GM12878 (cell line): Measurements from ENCODE around the gene MFSD8.

Experiments used
- ATF3 ChIP-seq: IDR thresholded peaks from 2 replicates; pipeline ENCODE4 v1.6.1; 2011; ENCODE audit warnings: low read depth, mild to moderate bottlenecking, low read length, moderate library complexity, borderline replicate concordance; ENCODE audit errors: extremely low read depth
- BHLHE40 ChIP-seq, 2 experiments: fragments of 450-650 bp in 1 of 2; IDR thresholded peaks; 2 replicates each; pipeline ENCODE4 v1.6.1; 2011 to 2017; ENCODE audit warnings: low read depth in 2 of 2, borderline replicate concordance in 1 of 2, improper control_type of control experiment in 1 of 2, low read length in 1 of 2, mild to moderate bottlenecking in 1 of 2
- BRCA1 ChIP-seq: IDR thresholded peaks from 2 replicates; pipeline ENCODE4 v1.6.1; 2011; ENCODE audit warnings: low read depth, low read length, improper control_type of control experiment
- CHD1 ChIP-seq: IDR thresholded peaks from 2 replicates; pipeline ENCODE4 v1.6.1; 2012; ENCODE audit warnings: low read depth, low read length, improper control_type of control experiment
- CTCF ChIP-seq, 3 experiments: IDR thresholded peaks in 2 of 3; conservative IDR thresholded peaks in 1 of 3; 2 replicates each; pipeline ENCODE4 v1.5.1; 2011; ENCODE audit warnings: low read depth in 3 of 3, low read length in 3 of 3, mild to moderate bottlenecking in 3 of 3, control low read depth in 2 of 3, moderate library complexity in 2 of 3, inconsistent platforms in 1 of 3, mixed read lengths in 1 of 3; ENCODE audit not compliant: control insufficient read depth in 2 of 3, insufficient read depth in 1 of 3; ENCODE audit errors: extremely low read depth in 1 of 3
- EZH2 ChIP-seq: IDR thresholded peaks from 2 replicates; pipeline ENCODE4 v1.6.1; 2012; ENCODE audit warnings: low read depth, mild to moderate bottlenecking, control low read depth, inconsistent platforms, low read length, borderline replicate concordance; ENCODE audit not compliant: control insufficient read depth
- GABPA ChIP-seq: IDR thresholded peaks from 2 replicates; pipeline ENCODE4 v1.6.1; 2014; ENCODE audit warnings: antibody characterized with exemption, low read depth, mild to moderate bottlenecking, inconsistent platforms
- HDAC2 ChIP-seq: fragments of 200-600 bp; sonication (generic); IDR thresholded peaks from 2 replicates; pipeline ENCODE4 v1.6.1; 2017
- JUND ChIP-seq: IDR thresholded peaks from 2 replicates; pipeline ENCODE4 v1.6.1; 2012; ENCODE audit warnings: low read depth, mild to moderate bottlenecking, low read length, improper control_type of control experiment, moderate library complexity
- MEF2B ChIP-seq: fragments of 450-650 bp; IDR thresholded peaks from 2 replicates; pipeline ENCODE4 v1.6.1; 2018; ENCODE audit warnings: mild to moderate bottlenecking, moderate library complexity; ENCODE audit not compliant: partially characterized antibody, poor library complexity, severe bottlenecking
- NRF1 ChIP-seq: conservative IDR thresholded peaks from 2 replicates; pipeline ENCODE4 v1.6.1; 2011; ENCODE audit warnings: mild to moderate bottlenecking, low read depth, low read length, improper control_type of control experiment
- RBBP5 ChIP-seq: fragments of 200-600 bp; sonication (generic); conservative IDR thresholded peaks from 2 replicates; pipeline ENCODE4 v1.6.1; 2016
- WRNIP1 ChIP-seq: IDR thresholded peaks from 2 replicates; pipeline ENCODE4 v1.6.1; 2011; ENCODE audit warnings: low read depth, low read length, improper control_type of control experiment, borderline replicate concordance

GRCh38 chr4:127870281-127870680, 94.7 kb downstream of the MFSD8 start:
- TF ChIP-seq JUND (no peak), NRF1 (no peak), CTCF (IDR thresholded peaks at IDR 0.05 in 2 of 3, conservative IDR thresholded peaks at IDR 0.05 in 1 of 3; ENCODE audit: control insufficient read depth in 2 of 3, extremely low read depth in 1 of 3, insufficient read depth in 1 of 3, low read depth in 3 of 3, low read length in 3 of 3) (no peak), EZH2 (no peak), GABPA (no peak), BHLHE40 (IDR thresholded peaks at IDR 0.05; ENCODE audit: borderline replicate concordance in 1 of 2, low read depth in 2 of 2, low read length in 1 of 2) (no peak), CHD1 (no peak), HDAC2 (no peak), BRCA1 (no peak), WRNIP1 (no peak), ATF3 (no peak), RBBP5 (no peak), MEF2B (no peak)
